H1 (cell line): Measurements from ENCODE around the gene GABRE. TPM values are rescaled to one million over a fixed set of nuclear protein-coding genes. Genes with fewer than 3 reads are reported as not detected.

Experiments
- KDM4A ChIP-seq: IDR thresholded peaks from one replicate; pipeline ENCODE4 v1.7.1; 2012; ENCODE audit warnings: low read depth, mild to moderate bottlenecking, moderate library complexity, low read length, inconsistent platforms; ENCODE audit not compliant: severe bottlenecking
- PHF8 ChIP-seq: fragments of 200-600 bp; sonication (generic); conservative IDR thresholded peaks from 2 replicates; pipeline ENCODE4 v1.7.1; 2012; ENCODE audit warnings: low read depth, mild to moderate bottlenecking, inconsistent platforms, low read length, moderate library complexity
- POLR2A ChIP-seq, 2 experiments: IDR thresholded peaks; 1 replicate in 1 of 2; 2 replicates in 1 of 2; pipeline ENCODE4 v1.6.1; 2011; ENCODE audit warnings: low read depth in 2 of 2, low read length in 2 of 2, mild to moderate bottlenecking in 2 of 2; ENCODE audit errors: control extremely low read depth in 1 of 2
- SRF ChIP-seq: IDR thresholded peaks from 2 replicates; pipeline ENCODE4 v1.6.1; 2011; ENCODE audit warnings: mild to moderate bottlenecking, low read depth, low read length, moderate library complexity
- TBP ChIP-seq: IDR thresholded peaks from 2 replicates; pipeline ENCODE4 v1.6.1; 2011; ENCODE audit warnings: low read depth, low read length, improper control_type of control experiment
- polyA plus RNA-seq, 7 experiments: library from polyadenylated mRNA; depleted of rRNA in 3 of 7; stranded (reverse) in 5 of 7; unstranded in 2 of 7; fragments of >200 nt in 5 of 7; fragments of 200-250 nt in 2 of 7; gene quantifications; 1 replicate in 5 of 7; 2 replicates in 1 of 7; 4 replicates in 1 of 7; pipeline versions ENCODE4 v1.2.1 to v1.2.3, GENCODE V29; 2011 to 2013; ENCODE audit warnings: missing spikeins in 2 of 7, mixed read lengths in 2 of 7
- total RNA-seq: library from RNA; stranded (reverse); fragmentation: NEBNext Ultra II Directional; extraction: Animal tissue kit (Norgen Biotek cat#: 25700); gene quantifications from 2 replicates; pipeline ENCODE4 v1.2.1, GENCODE V29; 2021

GABRE gene
- total and polyA plus RNA-seq, 2 of the 8 experiments (the other 6 are each of a cell fraction or from before 2014, with no cell fraction given) = 5.5 to 7.0 TPM

- TF ChIP-seq KDM4A (no peak), POLR2A (IDR thresholded peaks at IDR 0.05; ENCODE audit: control extremely low read depth in 1 of 2, low read depth in 2 of 2, low read length in 2 of 2) (no peak), TBP (no peak), SRF (no peak), PHF8 (no peak)
These were observed 53.9 kb downstream of the GABRE start (continued) for GRCh38 chrX:151920530-151920929.
